SHP77 (cell line): Measurements from ENCODE around the gene ACTL7A.
"Not testable (repeated sequence)": the region's sequence is repeated elsewhere in the genome, so short reads cannot be mapped to it uniquely, and the experiment has no call there.

Source experiments
- DNase-seq, 2 experiments: peaks; one replicate each; lab custom pipeline; 2025; lab: John Stamatoyannopoulos, UW

Gene ACTL7A, protein sequence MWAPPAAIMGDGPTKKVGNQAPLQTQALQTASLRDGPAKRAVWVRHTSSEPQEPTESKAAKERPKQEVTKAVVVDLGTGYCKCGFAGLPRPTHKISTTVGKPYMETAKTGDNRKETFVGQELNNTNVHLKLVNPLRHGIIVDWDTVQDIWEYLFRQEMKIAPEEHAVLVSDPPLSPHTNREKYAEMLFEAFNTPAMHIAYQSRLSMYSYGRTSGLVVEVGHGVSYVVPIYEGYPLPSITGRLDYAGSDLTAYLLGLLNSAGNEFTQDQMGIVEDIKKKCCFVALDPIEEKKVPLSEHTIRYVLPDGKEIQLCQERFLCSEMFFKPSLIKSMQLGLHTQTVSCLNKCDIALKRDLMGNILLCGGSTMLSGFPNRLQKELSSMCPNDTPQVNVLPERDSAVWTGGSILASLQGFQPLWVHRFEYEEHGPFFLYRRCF

GRCh38 chr9:108861997-108862396, at the start of gene ACTL7A:
Gene ACTL7A (plus strand): TSS chr9:108862266. CDS start chr9:108862323, 57 bp downstream.
- DNase-seq, result no peak

DNA sequence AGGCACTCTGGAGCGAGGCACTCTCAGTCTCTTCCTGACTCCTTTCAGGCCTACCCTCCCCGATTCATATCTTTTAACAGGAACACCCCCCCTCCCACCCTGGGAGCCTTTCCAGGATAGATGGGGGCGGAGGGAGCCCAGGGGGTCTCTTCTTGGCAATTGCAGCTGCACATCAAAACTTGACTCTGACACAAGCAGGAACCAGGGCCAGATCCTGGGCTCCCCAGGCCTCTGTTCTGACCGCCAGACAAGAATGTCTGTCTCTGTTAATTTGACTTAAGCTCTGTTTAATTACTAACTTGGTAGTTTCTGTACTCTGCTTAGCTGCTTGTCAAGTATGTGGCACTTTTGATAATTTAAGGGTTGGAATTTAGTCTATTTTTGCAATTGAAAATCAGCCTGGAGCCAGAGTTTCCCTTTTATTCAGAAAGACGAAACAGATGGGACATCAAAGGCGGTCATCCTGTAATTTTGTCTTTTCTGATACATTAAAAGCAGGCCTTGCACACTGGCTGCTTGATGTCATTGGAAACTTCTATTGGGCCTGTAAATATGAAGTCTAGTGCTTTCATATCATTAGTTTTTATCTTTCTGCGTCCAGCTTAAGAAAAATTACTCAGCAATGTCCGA, 49.6 kb upstream of the ACTL7A start:
- no peak for DNase-seq

GRCh38 chr9:108813951-108814601, 48.0 kb upstream of the ACTL7A start:
- no peak for DNase-seq

DNA sequence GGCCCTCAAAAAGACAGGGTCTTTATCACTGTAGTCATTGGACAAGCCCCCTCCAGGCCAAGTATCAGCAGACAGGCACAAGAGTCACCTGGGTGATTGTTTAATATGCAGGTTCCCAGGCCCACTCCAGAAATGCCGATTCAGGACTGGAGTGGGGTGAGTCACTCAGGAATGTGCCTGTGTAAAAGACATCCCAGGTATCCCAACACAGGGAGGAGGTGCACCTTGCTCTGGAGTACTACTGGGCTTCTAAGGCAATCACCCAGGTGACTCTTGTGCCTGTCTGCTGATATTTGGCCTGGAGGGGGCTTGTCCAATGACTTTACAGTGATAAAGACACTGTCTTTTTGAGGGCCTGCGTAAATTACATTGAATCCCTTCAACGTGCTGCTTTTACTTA, 46.9 kb upstream of the ACTL7A start:
- no peak for DNase-seq

- no peak for DNase-seq
These were observed 46.0 kb upstream of the ACTL7A start for GRCh38 chr9:108816037-108816436.

DNA sequence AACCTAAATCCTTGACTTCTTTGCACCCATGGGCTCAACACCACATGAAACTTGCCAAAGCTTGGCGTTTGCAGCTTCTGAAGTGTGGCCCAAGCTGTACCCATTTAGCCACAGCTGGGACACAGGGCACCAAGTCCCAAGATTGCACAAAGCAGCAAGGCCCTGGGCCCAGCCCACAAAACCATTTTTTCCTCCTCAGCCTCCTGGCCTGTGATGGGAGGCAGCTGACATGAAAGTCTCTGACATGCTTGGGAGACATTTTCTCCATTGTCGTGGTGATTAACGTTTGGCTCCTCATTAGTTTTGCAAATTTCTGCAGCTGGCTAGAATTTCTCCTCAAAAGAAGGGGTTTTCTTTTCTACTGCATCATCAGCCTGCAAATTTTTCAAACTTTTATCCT, 38.2 kb upstream of the ACTL7A start:
- no peak for DNase-seq

GRCh38 chr9:108830272-108830671, 31.8 kb upstream of the ACTL7A start:
- DNase-seq, result no peak

- no peak for DNase-seq
These were observed 30.4 kb upstream of the ACTL7A start for GRCh38 chr9:108831496-108832178.

DNA sequence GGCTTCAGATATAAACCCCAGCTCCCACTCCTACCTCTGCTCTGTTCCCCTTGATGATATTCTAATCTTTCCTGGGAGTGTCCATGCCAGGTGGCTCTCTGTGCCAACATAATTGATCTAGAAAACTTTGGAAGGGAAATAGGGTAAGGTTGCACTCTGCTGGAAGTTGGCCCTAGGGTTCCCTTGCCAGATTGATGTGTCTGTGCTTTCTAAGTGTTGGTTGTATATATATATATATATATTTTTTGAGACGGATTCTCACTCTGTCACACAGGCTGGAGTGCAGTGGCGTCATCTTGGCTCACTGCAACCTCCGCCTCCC, 29.9 kb upstream of the ACTL7A start:
- DNase-seq, result no peak

DNA sequence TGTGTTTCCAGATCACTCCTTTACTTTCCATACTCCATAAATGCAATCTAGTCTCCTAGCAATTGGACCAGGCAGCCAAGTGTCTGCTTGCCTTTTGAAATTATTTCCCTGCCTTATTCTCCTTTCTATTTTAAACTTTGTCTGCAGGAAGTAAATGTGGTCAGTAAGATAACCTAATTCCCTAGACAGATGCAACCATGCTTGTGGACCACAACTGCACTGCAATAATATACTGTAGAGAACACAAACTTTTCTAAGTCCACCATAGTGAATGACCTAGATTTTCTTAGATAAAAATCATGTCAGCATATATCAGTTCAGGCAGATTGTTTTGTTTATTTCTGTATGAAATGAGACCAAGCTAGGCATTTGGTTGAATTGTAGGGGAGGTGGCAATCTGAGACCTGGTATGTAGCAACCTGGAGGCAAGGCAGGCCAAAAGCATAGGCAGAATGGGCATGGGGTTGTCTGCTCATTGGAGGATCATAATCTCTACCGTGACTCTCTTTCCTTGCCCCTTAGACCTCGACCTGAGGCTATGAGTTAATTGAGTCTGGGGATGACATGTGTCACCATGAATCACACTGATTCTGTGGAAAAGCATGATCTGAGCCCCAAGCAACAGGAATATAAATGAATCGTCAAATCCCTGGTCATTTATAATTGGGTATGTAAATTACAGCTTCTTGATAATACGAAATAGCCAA, 27.0 kb upstream of the ACTL7A start:
- DNase-seq, result no peak

DNA sequence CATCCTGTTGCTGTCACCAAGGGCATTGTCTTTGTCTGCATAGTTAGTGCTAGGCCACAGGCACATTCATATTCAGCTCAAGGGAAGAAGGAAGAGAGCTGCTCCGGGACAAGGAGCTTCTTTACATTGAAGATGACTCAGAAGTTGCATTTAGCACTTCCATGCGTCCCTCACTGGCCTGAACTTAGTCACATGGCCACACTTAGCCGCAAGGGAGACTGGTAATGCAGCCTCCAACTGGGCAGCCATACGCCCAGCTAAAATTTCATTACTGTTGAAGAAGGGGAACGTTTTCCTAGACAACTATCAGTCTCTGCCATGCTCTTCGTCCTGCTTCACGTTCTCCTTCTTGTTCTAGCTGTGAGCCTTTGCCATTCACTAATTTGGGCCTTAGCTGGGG, 26.2 kb upstream of the ACTL7A start:
- DNase-seq, result no peak

GRCh38 chr9:108836319-108836718, 25.7 kb upstream of the ACTL7A start:
- DNase-seq, result no peak

GRCh38 chr9:108836781-108837180, 25.3 kb upstream of the ACTL7A start:
- DNase-seq, result no peak

DNA sequence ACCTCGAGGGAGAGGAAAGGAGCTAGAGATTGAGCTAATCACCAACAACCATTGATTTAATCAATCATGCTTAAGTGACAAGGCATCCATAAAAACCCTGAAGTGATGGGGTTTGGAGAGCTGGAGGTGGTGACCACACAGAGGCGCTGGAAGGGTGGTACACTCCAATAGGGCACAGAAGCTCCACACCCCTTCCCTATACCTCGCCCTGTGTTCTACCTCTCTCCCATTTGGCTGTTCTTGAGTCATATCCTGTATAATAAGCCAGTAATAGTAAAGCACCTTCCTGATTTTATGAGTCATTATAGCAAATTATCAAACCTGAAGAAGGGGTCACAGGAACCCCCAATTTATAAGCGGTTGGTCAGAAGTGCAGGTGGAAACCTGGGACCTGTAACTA, 24.5 kb upstream of the ACTL7A start:
- DNase-seq, result no peak

DNA sequence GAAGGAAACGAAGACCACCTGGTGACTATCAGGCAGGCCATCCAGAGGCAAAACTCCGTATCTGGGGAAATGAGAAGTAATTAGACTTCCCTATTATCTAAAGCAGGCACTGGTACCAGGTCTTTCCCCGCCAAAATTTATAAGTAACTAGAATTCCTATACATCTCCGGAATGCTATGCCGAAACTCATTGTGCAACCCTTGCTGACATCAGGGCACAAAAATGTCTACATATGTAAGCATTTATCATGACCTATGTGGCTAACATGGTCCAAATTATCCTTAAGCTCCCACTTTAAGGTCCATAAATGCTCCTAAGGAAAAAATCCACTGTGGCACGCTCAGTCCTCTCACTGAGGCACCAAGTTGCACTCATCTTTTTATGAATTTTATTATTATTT, 24.0 kb upstream of the ACTL7A start:
- no peak for DNase-seq

DNA sequence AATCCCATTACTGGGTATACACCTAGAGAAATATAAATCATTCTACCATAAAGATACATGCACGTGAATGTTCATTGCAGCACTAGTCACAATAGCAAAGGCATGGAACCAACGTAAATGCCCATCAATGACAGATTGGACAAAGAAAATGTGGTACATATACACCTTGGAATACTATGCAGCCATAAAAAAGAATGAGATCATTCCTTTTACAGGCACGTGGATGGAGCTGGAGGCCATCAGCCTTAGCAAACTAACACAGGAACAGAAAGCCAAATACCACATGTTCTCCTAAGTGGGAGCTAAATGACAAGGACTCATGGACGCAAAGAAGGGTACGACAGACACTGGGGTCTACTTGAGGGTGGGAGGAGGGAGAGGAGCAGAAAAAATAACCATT, 22.5 kb upstream of the ACTL7A start:
- not testable (repeated sequence) for DNase-seq

- no peak for DNase-seq
These were observed 19.3 kb upstream of the ACTL7A start for GRCh38 chr9:108842610-108843295.

GRCh38 chr9:108844391-108844790, 17.7 kb upstream of the ACTL7A start:
- no peak for DNase-seq

DNA sequence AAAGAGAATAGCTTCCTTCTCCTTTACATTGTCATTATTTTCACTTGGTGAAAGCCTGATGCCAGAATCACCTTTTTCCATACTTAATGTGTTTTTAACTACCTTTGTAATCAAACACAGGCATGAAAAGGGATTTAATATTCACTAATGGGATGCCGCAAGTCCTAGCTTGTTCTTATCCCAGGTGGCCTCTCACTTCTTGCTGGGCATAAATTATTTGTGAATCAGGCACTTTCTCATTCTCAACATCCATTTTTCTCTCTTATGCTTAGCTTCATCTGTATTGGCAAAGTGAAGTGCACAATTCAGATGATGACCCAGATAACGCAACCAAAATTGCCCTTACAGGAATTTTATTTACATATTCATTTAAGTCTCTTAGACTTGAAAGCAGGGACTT, 17.2 kb upstream of the ACTL7A start:
- DNase-seq, result no peak

- no peak for DNase-seq
These were observed 16.6 kb upstream of the ACTL7A start for GRCh38 chr9:108845507-108845906.

DNA sequence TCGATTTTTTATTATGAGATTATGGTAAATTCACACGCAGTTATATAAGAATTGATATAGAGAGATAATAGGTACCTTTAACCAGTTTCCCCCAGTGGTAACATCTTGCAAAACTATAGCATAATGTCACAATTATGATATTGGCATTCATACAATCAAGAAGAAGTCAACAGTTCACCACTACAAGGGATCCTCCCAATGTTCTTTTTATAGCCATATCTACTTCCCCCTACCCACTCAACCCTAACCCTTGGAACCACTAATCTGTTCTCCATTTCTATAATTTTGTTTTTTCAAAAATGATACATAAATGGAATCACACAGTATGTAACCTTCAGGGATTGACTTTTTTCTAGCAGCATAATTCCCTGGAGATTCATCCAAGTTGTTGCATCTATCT, 16.1 kb upstream of the ACTL7A start:
- DNase-seq, result no peak
